Activated CD4-positive, CD25-positive, alpha-beta regulatory T cell treated with anti-CD3 and anti-CD28 coated beads, Interleukin-2, amount 50 U/mL, for 24 hours (primary cell): ENCODE data around the gene INO80B.

Experiments
- ATAC-seq, 2 donors: fragments of 150-1000 bp; cut with Tn5 transposase; one replicate each; pipeline ENCODE4 v1.10.0; 2021; ENCODE audit warnings: mild to moderate bottlenecking in 1 of 2, moderate library complexity in 1 of 2

The INO80B gene

DNA sequence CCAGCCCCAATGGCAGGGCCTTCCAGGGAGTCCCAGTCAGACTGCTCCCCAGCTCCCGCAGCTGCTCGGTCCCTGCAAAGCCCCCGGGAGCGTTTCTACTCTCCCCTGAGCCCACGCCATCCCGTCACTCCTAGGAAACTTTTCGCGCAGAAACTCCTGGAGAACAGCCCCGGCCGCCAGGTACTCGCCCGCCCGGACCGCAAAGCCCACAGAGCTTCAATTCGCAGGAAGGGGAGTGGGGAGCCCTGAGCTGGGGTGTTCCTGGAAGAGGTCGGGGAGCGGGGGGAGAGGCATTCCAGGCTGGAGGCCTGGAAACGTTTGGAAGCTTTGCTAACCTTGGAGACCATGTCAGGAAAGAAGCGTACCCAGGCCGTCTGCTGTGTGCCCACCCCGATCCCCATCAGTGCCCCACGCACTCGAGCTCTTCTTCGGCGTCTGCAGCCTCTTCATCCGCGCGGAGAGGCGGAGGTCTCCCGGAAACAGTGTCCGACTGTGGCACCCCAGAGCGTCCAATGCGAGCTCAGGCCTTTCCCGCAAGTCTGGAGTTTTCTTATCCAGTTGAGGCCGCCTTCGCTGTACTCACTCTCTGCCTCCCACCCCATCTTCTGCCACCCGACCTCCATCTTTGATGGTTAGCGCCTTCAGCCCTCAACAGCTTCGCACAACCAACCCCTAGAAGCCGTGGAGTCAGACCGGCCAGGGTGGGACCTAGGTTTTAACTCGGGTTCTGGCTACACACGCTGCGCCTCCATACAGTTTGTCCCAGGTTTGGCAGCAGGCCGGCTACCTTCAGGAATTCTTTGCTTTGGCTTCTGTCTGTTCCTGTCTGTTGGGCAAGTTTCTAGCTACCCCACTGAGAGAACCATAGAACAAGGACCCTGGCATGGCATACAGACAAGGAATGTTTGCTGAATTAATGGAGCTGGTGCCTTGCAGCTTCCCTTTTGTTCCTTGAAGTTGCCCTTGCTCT lies 48.9 kb downstream of the INO80B start:
- no peak for ATAC-seq

DNA sequence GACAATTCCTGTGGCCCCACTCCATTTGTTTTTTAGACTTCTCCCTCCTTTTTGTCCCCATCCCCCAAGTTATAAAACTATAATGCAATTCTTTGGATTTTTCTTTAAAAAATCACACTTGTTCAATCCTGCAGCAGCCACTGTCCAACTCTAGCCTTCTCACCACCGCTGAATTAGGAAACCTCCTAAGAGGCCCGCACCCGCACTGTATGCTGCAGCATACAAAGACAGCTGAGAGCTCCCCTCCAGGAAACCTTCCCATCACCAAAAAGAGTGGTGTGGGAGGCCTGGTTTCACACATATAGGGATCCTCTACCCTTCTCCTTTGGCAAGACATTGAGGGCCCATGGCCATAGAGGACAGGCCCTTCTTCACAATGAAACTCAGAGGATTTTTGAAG lies 49.7 kb downstream of the INO80B start:
- ATAC-seq = no peak

DNA sequence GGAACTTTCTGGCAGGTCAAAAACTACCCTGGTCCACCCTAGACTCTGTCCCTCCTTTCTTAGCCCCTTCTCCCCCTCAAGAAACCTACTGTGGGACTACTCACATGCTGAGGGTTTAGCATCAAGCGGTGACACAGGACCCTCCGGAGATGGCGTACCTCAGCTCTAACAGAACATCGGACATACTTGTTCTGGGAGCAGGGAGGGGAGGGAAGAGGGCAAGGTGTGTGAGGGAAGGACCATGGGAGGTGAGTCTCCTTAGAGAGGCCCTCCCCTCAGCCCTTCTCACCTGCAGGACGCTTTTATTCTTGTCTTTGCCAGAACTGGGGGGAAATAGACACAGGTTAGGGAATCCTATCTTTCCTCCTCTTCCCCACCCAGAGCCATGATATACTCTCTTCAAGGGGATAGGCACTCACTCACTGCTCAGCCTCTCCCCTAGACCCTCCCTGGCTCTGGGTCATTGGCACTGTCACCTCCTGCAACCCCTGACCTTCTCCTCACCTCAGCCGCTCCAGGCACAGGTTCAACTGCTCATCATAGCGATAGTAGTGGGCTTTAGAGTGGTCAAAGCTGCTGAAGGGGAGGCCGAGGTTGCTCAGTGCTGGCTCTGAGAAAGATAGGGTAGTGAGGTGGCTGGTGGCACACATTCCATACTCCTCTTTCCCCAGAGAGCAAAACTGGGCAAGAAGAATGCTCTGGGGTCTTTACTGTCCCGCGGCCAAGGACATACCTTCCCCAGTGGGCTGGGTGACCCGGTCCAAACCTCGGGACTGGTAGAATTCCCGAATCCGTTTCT lies 50.8 kb downstream of the INO80B start:
- no peak for ATAC-seq

DNA sequence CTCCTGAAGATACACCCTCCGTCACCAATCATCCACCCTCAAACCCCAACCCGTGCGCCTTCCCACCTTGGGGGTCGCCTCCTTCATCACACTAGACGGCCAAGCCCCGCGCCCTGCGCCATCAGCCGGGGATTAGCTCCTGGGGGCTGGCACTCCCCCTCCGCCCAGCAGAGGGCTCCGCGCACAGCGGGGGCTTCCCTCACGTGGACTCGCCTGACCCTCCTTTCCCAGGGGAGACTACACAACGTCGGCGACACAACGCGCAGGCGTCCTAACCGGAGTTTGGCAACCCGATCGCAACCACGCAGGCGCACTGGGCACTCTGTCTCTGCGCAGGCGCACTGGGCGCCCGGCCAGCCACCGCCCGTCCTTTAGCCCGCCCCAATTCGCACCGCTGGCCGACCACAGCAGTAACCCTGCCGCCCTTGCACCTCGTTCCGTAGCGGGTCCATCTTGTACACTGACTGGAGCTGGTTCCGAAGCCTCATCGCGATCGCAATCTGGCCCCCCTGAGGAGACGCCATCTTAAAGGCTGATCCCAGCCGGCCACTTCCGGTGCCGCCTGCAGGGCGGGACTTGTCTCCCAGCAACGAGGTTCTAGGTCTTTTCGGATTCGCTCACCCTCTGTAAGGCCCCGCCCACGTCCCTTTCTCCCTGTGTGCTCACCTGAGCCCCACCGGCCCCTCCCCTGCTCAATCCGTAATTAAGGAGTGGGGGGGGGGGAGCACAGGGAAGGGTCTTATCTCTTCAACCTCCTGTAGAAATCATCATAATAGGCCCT lies 52.4 kb downstream of the INO80B start, which contains the start of gene PCGF1:
Gene PCGF1, minus strand, starts transcription at position 551 of the 781 bp plus-strand sequence. Its CDS starts 27 bp downstream, at position 524.
- ATAC-seq = peak; percentile 93 to 95
